SK-N-DZ (cell line): ENCODE results near the gene POLR3E. TPM values are rescaled to one million over a fixed set of nuclear protein-coding genes. Genes with fewer than 3 reads are reported as not detected.

Experiments used
- DNase-seq: peaks from one replicate; pipeline ENCODE4 v3.0.0-alpha.2; 2015; ENCODE audit warnings: low spot score
- polyA plus RNA-seq, 2 experiments: library from polyadenylated mRNA; depleted of rRNA; stranded (reverse); fragments of >200 nt; gene quantifications; 2 replicates each; pipeline ENCODE4 v1.2.3, GENCODE V29; 2014

The POLR3E gene
- polyA plus RNA-seq (2014; cell fraction: cytosol; rRNA removed), result 52.1 and 60.1 TPM in 2 replicates
- polyA plus RNA-seq (2014; cell fraction: nucleus; rRNA removed), result 148 and 169 TPM in 2 replicates

GRCh38 chr16:22297114-22297870 lies at the start of gene POLR3E:
TSS of gene POLR3E (plus strand) at chr16:22297409. CDS start at chr16:22302969, 5,560 bp downstream.
- DNase-seq, result peak; percentile 98

DNA sequence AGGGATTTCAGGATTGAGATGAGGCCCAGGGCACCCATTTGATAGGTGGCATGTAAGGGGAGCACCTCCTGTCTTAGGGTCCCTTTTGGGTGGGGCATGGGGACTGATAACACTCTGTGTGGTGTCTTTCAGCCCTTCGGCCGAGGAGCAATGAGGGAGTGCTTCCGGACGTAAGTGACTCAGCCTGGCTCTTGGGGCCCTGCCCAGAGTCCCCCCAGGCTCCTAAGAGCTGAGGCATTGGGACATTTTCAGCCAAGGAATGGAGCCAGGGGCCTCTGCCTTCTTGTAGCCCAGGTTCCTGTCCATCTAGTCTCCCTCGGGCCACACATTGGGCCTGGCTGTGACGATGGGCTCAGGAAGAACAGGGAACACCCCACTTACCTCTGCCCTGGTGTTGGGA lies 46.7 kb upstream of the POLR3E start:
- no peak for DNase-seq

GRCh38 chr16:22252317-22252716 lies 44.9 kb upstream of the POLR3E start:
- no peak for DNase-seq

DNA sequence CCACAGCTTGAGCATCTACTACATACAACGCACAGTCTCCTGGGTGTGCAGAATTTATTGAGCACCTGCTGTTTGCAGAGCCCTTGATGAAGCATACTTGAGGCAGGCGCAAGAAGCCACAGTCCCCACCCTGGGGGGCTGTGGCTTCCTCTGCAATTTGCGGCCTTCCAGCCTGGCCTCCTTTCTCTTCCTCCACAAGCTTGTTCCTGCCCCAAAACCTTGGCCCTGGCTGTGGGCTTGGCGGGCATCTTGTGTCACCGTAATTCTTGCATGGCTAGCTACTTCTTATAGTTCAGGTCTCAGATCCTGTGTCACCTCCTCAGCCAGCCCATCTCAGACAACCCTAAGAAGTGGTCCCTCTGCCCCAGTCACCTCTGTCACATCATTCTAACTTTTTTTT lies 43.9 kb upstream of the POLR3E start:
- no peak for DNase-seq

- DNase-seq, result no peak
Measured at GRCh38 chr16:22255335-22255734, 41.9 kb upstream of the POLR3E start.

- no peak for DNase-seq
Measured at GRCh38 chr16:22257440-22257839, 39.8 kb upstream of the POLR3E start.

DNA sequence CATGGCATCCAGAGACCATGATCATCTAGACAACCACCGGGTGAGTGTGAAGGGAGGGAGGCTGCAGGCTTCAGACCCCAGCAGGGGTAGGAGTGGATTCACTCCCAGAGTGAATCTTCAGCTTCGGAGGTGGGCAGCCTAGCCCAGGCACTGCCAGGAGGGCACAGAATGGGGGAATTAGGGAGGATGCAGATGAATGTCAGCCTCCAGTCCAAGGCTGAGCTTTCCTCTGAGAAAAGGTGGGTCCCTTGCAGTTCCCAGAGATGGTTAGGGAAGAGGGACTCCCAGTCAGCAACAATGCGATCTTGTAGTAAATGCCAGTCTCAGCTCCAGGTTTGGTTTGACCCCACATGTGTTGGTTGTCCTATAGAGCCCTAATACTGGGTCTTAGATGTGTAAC lies 36.7 kb upstream of the POLR3E start:
- DNase-seq, result no peak

DNA sequence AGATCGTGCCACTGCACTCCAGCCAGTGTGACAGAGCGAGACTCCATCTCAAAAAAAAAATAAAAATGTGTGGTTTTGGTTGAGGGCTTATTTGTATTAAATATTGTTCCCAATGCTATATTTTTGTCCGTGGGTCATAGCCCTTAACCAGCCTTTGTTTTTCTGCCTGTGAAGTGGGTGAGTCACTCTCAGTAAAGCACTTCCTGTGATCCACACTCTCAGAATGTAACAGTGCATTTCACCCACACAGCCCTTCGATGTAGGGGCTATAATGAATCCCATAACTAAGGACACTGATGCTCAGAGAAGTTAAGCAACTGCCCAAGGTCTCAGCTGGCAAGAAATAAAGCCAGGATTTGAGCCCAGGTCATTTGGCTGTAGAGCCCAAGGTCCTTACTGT lies 34.7 kb upstream of the POLR3E start:
- DNase-seq, result no peak

DNA sequence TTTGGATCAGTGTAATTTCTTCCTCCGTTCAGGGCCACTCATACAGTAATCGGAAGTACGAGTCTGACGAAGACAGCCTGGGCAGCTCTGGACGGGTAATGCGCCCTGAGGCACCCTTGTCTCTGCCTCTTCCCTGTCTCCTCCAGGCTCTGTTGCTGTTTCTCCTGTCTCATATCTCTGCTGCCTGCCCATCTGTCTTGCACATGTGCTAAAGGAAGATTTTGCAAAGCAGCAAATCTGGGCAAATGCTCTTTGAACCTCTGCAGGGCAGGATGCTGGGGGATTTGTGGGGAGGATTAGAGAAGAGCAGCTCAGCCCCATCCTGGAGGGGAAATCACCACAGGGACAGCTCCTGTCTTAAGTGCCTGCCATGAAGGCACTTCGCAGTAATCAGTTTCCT lies 32.4 kb upstream of the POLR3E start:
- DNase-seq, result no peak

DNA sequence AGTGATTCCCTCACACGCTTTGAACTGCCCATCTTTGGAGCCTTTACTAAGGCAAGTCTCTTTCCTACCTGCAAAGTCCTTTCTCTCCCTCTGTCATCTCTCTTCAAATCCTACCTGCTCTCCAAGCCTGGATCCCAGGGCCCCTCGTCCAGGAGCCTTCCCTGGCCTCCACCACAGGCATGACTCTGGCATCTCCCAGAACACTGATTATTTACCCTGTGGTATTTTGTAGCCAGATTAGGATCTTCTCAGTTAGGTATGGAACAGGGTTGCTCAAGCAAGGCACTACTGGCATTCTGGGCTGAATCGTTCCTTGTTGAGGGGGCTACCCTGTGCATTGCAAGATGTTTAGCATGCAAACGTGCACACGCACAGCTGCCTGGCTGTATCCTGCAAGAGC lies 31.9 kb upstream of the POLR3E start:
- DNase-seq, result no peak

DNA sequence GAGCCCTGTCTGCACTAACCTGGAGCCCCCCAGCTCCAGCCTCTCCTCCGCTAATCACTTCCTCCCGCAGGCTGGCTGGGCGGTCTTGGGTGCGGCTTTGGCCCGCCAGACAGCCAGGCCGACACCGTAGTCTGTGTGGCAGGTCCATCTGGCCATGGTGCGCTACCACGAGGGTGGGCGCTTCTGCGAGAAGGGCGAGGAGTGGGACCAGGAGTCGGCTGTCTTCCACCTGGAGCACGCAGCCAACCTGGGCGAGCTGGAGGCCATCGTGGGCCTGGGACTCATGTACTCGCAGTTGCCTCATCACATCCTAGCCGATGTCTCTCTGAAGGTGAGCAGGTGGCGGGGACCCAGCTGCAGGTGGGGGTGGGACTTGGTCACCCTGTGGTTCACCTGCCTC lies 30.7 kb upstream of the POLR3E start:
- no peak for DNase-seq

- no peak for DNase-seq
Measured at GRCh38 chr16:22267764-22268163, 29.4 kb upstream of the POLR3E start.

DNA sequence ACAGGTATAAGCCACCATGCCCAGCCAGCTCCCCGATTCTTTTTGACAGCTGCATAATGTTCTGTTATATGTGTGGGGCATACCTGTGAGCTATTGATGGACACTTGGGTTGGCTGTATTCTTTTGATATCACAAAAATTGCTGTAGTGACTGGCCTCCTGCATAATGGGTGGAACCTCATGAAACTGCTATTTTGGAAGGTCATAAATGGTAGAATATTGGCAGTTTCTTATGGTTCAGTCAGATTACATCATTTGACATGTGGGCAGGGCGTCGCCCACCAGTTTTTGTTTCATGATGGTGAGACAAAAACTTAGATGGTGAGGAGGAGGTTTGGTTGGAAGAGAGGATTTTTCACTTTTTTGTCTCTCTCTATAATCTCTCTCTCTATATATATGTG lies 26.7 kb upstream of the POLR3E start:
- no peak for DNase-seq

DNA sequence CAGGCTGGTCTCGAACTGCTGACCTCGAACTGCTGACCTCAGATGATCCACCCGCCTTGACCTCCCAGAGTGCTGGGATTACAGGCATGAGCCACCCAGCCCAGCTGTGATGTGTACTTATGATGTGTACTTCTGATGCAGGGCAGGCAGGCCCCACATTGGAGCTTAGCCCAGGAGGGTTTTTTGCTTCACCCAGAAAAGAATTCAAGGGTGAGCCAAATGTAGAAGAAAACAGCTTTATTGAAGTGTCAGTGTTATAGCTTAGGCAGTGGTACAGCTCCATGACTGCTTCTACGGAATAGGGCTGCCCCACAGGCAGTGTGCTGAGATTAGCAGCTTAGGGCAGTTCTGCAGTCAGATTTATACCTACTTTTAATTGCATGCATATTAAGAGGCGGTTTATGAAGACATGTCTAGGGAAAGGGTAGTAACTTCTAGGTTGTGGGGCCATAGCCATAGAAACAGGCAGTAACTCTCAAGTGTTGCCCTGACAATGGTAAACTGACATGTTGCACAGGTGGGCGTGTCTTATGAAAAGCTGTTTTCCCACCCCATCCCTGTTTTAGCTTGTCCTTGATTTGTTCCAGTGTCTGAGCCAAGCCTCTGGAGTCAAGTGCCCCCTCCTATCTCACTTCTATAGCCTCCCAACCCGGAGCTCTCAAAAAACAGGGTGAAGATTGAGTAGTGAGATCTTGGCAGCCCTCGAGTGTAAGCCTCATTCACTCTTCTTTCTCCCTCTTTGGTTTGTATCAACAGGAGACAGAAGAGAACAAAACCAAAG lies 24.1 kb upstream of the POLR3E start:
- no peak for DNase-seq

GRCh38 chr16:22274916-22275315 lies 22.3 kb upstream of the POLR3E start:
- no peak for DNase-seq

- DNase-seq, result no peak
Measured at GRCh38 chr16:22278441-22279230, 18.6 kb upstream of the POLR3E start.

GRCh38 chr16:22282254-22282892 lies 14.8 kb upstream of the POLR3E start:
- DNase-seq, result no peak

GRCh38 chr16:22284637-22285036 lies 12.6 kb upstream of the POLR3E start:
- no peak for DNase-seq

GRCh38 chr16:22285080-22285479 lies 12.1 kb upstream of the POLR3E start:
- DNase-seq, result no peak

GRCh38 chr16:22291020-22291419 lies 6.2 kb upstream of the POLR3E start:
- DNase-seq, result no peak

DNA sequence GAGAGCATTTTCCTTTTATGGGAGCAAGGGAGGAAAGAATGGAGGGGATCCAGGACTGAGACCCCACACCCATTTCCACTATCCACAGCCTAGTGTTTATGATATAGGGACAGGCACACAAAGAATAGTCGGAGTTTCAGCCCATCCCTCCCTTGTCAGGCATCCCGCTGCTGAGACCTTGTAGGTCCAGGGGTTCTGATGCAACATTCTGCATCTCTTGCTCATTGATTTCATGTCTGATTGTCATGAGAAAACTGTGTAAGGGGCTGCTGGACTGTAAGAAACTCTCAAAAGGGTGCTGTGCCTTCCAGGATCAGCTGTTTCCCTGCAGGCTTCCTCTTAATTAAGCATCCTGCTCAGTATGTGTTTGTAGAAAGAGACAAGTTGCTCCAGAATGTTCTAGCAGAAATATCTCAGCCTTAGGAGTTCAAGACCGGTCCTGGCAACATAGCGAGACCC lies 5.3 kb upstream of the POLR3E start:
- DNase-seq, result no peak
